GDM1 (cell line): ENCODE measurements around the gene SSUH2.
A peak's percentile ranks its signal among the peaks of the same experiment; 100 is the strongest.
"Not testable (repeated sequence)": the region's sequence is repeated elsewhere in the genome, so short reads cannot be mapped to it uniquely, and the experiment has no call there.

Source experiments
- DNase-seq: peaks from one replicate; lab custom pipeline; 2025; lab: John Stamatoyannopoulos, UW

Gene SSUH2

GRCh38 chr3:8580434-8580833 lies 64.2 kb downstream of the SSUH2 start:
- DNase-seq: not testable (repeated sequence)

- no peak for DNase-seq
Measured at GRCh38 chr3:8579943-8580342, 64.7 kb downstream of the SSUH2 start.

GRCh38 chr3:8579096-8579495 lies 65.5 kb downstream of the SSUH2 start:
- peak; percentile 68 for DNase-seq

GRCh38 chr3:8578282-8578681 lies 66.3 kb downstream of the SSUH2 start:
- no peak for DNase-seq

- DNase-seq: no peak
Measured at GRCh38 chr3:8576841-8577571, 67.6 kb downstream of the SSUH2 start.

GRCh38 chr3:8576436-8576835 lies 68.2 kb downstream of the SSUH2 start:
- no peak for DNase-seq

- no peak for DNase-seq
Measured at GRCh38 chr3:8575364-8576104, 69.1 kb downstream of the SSUH2 start.

- DNase-seq: no peak
Measured at GRCh38 chr3:8574670-8575322, 69.8 kb downstream of the SSUH2 start.

- no peak for DNase-seq
Measured at GRCh38 chr3:8574040-8574669, 70.4 kb downstream of the SSUH2 start.

- DNase-seq: no peak
Measured at GRCh38 chr3:8573342-8573926, 71.2 kb downstream of the SSUH2 start.

- peak; percentile 74 for DNase-seq
Measured at GRCh38 chr3:8571256-8571655, 73.3 kb downstream of the SSUH2 start.
